ENCODE measurements around the gene SMCHD1.

- TF ChIP-seq CTCF (IDR thresholded peaks at IDR 0.05) (no peak), POLR2A (IDR thresholded peaks at IDR 0.05) (peak in 3 of 4 donors; percentile 62 to 98 (median 93))
Observed at GRCh38 chr18:2655178-2655953, at the start of gene SMCHD1.

Measured in esophagus squamous epithelium (tissue), 4 donors.